MCF 10A (cell line): ENCODE data around the gene NEAT1. TPM values are rescaled to one million over a fixed set of nuclear protein-coding genes. Genes with fewer than 3 reads are reported as not detected.

ENCODE experiments used
- BruUV-seq: library from RNA; stranded (reverse); fragments of 400-500 nt; replicated peaks from 2 replicates; lab custom pipeline; 2021; lab: Mats Ljungman, UMichigan
- CTCF ChIA-PET: fragments of 300-600 bp; sonication (Branson Sonifier 250); formaldehyde crosslinking; extraction: SDS; loops from one replicate; lab custom pipeline; 2021; ENCODE audit warnings: antibody characterized with exemption, inconsistent platforms; lab: Yijun Ruan, JAX
- POLR2A ChIA-PET: fragments of 300-600, 350-650 bp; sonication (Branson Sonifier 250); formaldehyde crosslinking; extraction: SDS; loops from one replicate; lab custom pipeline; 2020; ENCODE audit warnings: antibody characterized with exemption, inconsistent platforms; lab: Yijun Ruan, JAX
- DNase-seq: peaks from one replicate; pipeline ENCODE4 v3.0.0-alpha.2; 2018; ENCODE audit not compliant: unreplicated experiment
- H3K27ac Mint-ChIP-seq: one replicate; pipeline ENCODE4 v1.8.0; 2022; ENCODE audit warnings: mild to moderate bottlenecking, low read depth, mixed read lengths; ENCODE audit not compliant: unreplicated experiment
- H3K27me3 Mint-ChIP-seq: one replicate; pipeline ENCODE4 v1.8.0; 2022; ENCODE audit warnings: mixed read lengths; ENCODE audit not compliant: insufficient read depth, unreplicated experiment
- H3K36me3 Mint-ChIP-seq: one replicate; pipeline ENCODE4 v1.8.0; 2022; ENCODE audit warnings: mild to moderate bottlenecking, moderate library complexity, mixed read lengths; ENCODE audit not compliant: insufficient read depth, unreplicated experiment
- H3K4me1 Mint-ChIP-seq: one replicate; pipeline ENCODE4 v1.8.0; 2022; ENCODE audit warnings: mixed read lengths; ENCODE audit not compliant: insufficient read depth, unreplicated experiment
- H3K4me3 Mint-ChIP-seq: one replicate; pipeline ENCODE4 v1.8.0; 2022; ENCODE audit warnings: mild to moderate bottlenecking, moderate library complexity, mixed read lengths; ENCODE audit not compliant: unreplicated experiment
- H3K9me3 Mint-ChIP-seq: one replicate; pipeline ENCODE4 v1.8.0; 2022; ENCODE audit warnings: mixed read lengths; ENCODE audit not compliant: unreplicated experiment
- CTCF ChIP-seq: fragments of 200-600 bp; IDR thresholded peaks from one replicate; pipeline ENCODE4 v1.8.0; 2022; ENCODE audit warnings: antibody characterized with exemption, mild to moderate bottlenecking; ENCODE audit not compliant: unreplicated experiment
- intact Hi-C: fragments of 100-400 bp; cut with micrococcal nuclease; formaldehyde crosslinking; loops from 2 replicates; pipeline ENCODE4 v1.14.1; 2022
- total RNA-seq: library from RNA; stranded (reverse); gene quantifications from 2 replicates; pipeline ENCODE4 v1.2.3, GENCODE V29; 2022

NEAT1 gene
- total RNA-seq, 1 experiment from 2014 or later = 1,026 TPM

GRCh38 chr11:65482306-65482850 is 59.8 kb downstream of the NEAT1 start:
- no peak overlapping the region for H3K27ac Mint-ChIP-seq
- H3K27me3 Mint-ChIP-seq = no peaks in the 10 kb centered on the region
- no TSS peak for BruUV-seq
- H3K36me3 Mint-ChIP-seq = peaks cover 4% of the 10 kb centered on the region
- no peak for TF ChIP-seq CTCF
- no peaks in the 10 kb centered on the region for H3K9me3 Mint-ChIP-seq
- intact Hi-C loops = no loop called here
- CTCF ChIA-PET = interaction anchor here (0.6 to 0.7 kb wide), 2 partner anchors 14 to 190 kb away, joined by 3 read pairs; no protein-coding TSS in a partner anchor
- no peak overlapping the region for H3K4me3 Mint-ChIP-seq
- peaks cover 22% of the 10 kb centered on the region for H3K4me1 Mint-ChIP-seq
- DNase-seq = no peak
- POLR2A ChIA-PET = interaction anchor here (0.8 to 20.2 kb wide), 5 partner anchors 10 to 62 kb away, joined by 4 to 2284 read pairs (median 373); partner anchors contain the start of genes MALAT1 and NEAT1

GRCh38 chr11:65485920-65486219 is 63.3 kb downstream of the NEAT1 start:
- peaks cover 8% of the 10 kb centered on the region for H3K36me3 Mint-ChIP-seq
- CTCF ChIA-PET = interaction anchor here (0.8 to 3.7 kb wide), 6 partner anchors 10 to 70 kb away, joined by 3 to 17 read pairs (median 4); no protein-coding TSS in a partner anchor
- intact Hi-C loops = no loop called here
- peak overlapping the region; percentile 64 for H3K27ac Mint-ChIP-seq
- BruUV-seq = no TSS peak
- no peak overlapping the region for H3K4me3 Mint-ChIP-seq
- peaks cover 29% of the 10 kb centered on the region for H3K4me1 Mint-ChIP-seq
- DNase-seq = no peak
- no peak for TF ChIP-seq CTCF
- H3K27me3 Mint-ChIP-seq = no peaks in the 10 kb centered on the region
- POLR2A ChIA-PET = interaction anchor here (0.9 to 30.1 kb wide), 7 partner anchors 8 to 65 kb away, joined by 4 to 2994 read pairs (median 11); partner anchors contain the start of genes MALAT1 and NEAT1
- H3K9me3 Mint-ChIP-seq = no peaks in the 10 kb centered on the region

GRCh38 chr11:65486570-65487466 is 64.2 kb downstream of the NEAT1 start:
- Mint-ChIP-seq H3K4me1 (peaks cover 39% of the 10 kb centered on the region), H3K4me3 (no peak overlapping the region), H3K27ac (peak overlapping the region; percentile 79), H3K36me3 (peaks cover 8% of the 10 kb centered on the region), H3K27me3 (no peaks in the 10 kb centered on the region), H3K9me3 (no peaks in the 10 kb centered on the region)
- no TSS peak for BruUV-seq
- ChIA-PET POLR2A (interaction anchor here (0.6 to 30.1 kb wide), 15 partner anchors 14 to 356 kb away, joined by 3 to 2994 read pairs (median 10); partner anchors contain the start of genes MALAT1, NEAT1, POLA2 and SLC25A45), CTCF (interaction anchor here (1.0 to 3.7 kb wide), 8 partner anchors 8 to 71 kb away, joined by 3 to 26 read pairs (median 4); no protein-coding TSS in a partner anchor)
- TF ChIP-seq CTCF = no peak
- DNase-seq = no peak
- intact Hi-C loops = no loop called here
